CD4-positive, alpha-beta T cell (primary cell): ENCODE results near the gene LUZP4. TPM values are rescaled to one million over a fixed set of nuclear protein-coding genes. Genes with fewer than 3 reads are reported as not detected.

Experiments
- ATAC-seq: fragments of 200-7000 bp; cut with Tn5 transposase; one replicate; pipeline ENCODE4 v1.10.0; 2022; ENCODE audit warnings: mild to moderate bottlenecking; ENCODE audit not compliant: poor library complexity
- CTCF ChIA-PET: fragments of 350-600 bp; sonication (Branson Sonifier 250); formaldehyde crosslinking; loops from one replicate; lab custom pipeline; 2021; ENCODE audit warnings: antibody characterized with exemption, inconsistent platforms; lab: Charles Lee
- POLR2A ChIA-PET: fragments of 350-600 bp; sonication (Branson Sonifier 250); formaldehyde crosslinking; loops from one replicate; lab custom pipeline; 2021; ENCODE audit warnings: antibody characterized with exemption, inconsistent platforms; lab: Charles Lee
- DNase-seq, 14 experiments: peaks; one replicate each; pipeline ENCODE4 v3.0.0-alpha.2; 2013 to 2020; ENCODE audit warnings: mixed read lengths in 2 of 14
- H3K27ac ChIP-seq, 2 donors: one replicate each; pipeline versions ENCODE4 v1.5.1 to v1.7.0; 2013; ENCODE audit warnings: low read length in 2 of 2, low read depth in 1 of 2, mild to moderate bottlenecking in 1 of 2
- H3K27me3 ChIP-seq, 2 experiments: 1 replicate in 1 of 2; 2 replicates in 1 of 2; pipeline versions ENCODE4 v1.6.1 to v1.7.0; 2013; ENCODE audit warnings: low read length in 2 of 2, control low read depth in 1 of 2, mild to moderate bottlenecking in 1 of 2, moderate library complexity in 1 of 2; ENCODE audit not compliant: insufficient read depth in 2 of 2, control insufficient read depth in 1 of 2
- H3K36me3 ChIP-seq: one replicate; pipeline ENCODE4 v1.6.1; 2013; ENCODE audit warnings: low read length, control low read depth; ENCODE audit not compliant: insufficient read depth
- H3K4me1 ChIP-seq: one replicate; pipeline ENCODE4 v1.6.1; 2013; ENCODE audit warnings: low read length, control low read depth; ENCODE audit not compliant: insufficient read depth
- H3K4me3 ChIP-seq: one replicate; pipeline ENCODE4 v1.5.1; 2013; ENCODE audit warnings: mild to moderate bottlenecking, low read length, moderate library complexity
- H3K9me3 ChIP-seq, 2 experiments: 1 replicate in 1 of 2; 2 replicates in 1 of 2; pipeline versions ENCODE4 v1.6.1 to v1.7.0; 2013; ENCODE audit warnings: low read length in 2 of 2, mild to moderate bottlenecking in 2 of 2, control low read depth in 1 of 2, moderate library complexity in 1 of 2; ENCODE audit not compliant: control insufficient read depth in 1 of 2, insufficient read depth in 1 of 2
- H3K27ac Mint-ChIP-seq: one replicate; pipeline ENCODE4 v1.8.0; 2020; ENCODE audit warnings: mixed read lengths
- H3K27me3 Mint-ChIP-seq: one replicate; pipeline ENCODE4 v1.8.0; 2021; ENCODE audit warnings: mixed read lengths
- H3K36me3 Mint-ChIP-seq: one replicate; pipeline ENCODE4 v1.8.0; 2021; ENCODE audit warnings: low read depth, mixed read lengths
- H3K4me1 Mint-ChIP-seq: one replicate; pipeline ENCODE4 v1.8.0; 2021; ENCODE audit warnings: low read depth, mixed read lengths
- H3K4me3 Mint-ChIP-seq: one replicate; pipeline ENCODE4 v1.8.0; 2020; ENCODE audit warnings: mild to moderate bottlenecking, mixed read lengths
- H3K9me3 Mint-ChIP-seq: one replicate; pipeline ENCODE4 v1.8.0; 2020; ENCODE audit warnings: mixed read lengths
- CTCF ChIP-seq: fragments of 200-600 bp; IDR thresholded peaks from one replicate; pipeline ENCODE4 v1.8.0; 2022; ENCODE audit warnings: antibody characterized with exemption, mild to moderate bottlenecking
- intact Hi-C, 2 experiments: fragments of 100-400 bp; cut with DNase I in 1 of 2; cut with micrococcal nuclease in 1 of 2; formaldehyde crosslinking; loops; one replicate each; pipeline versions ENCODE4 v1.15.1 to v1.9.0; 2023 to 2025; cut with DNase I, micrococcal nuclease
- polyA plus RNA-seq, 2 donors: library from polyadenylated mRNA; unstranded; fragments of 120-200 nt; gene quantifications; one replicate each; pipeline ENCODE4 v1.2.1, GENCODE V29; 2013
- total RNA-seq, 174 experiments: library from RNA in 2 of 174; stranded (reverse) in 2 of 174; gene quantifications; one replicate each; pipeline ENCODE4 v1.2.3 and lab custom pipeline; 2021 to 2026

LUZP4 gene
- total RNA-seq (not detected), total RNA-seq (lab: John Stamatoyannopoulos, UW) (0 to 0.08 (median 0) reads per million in 172 experiments)
- not detected for polyA plus RNA-seq (2013, experiment 1 of 2)
- polyA plus RNA-seq (2013, experiment 2 of 2), result not detected

- no peak within 1 kb of the TSS for H3K4me3 Mint-ChIP-seq
- intact Hi-C loops, result no loop called here
- H3K27ac Mint-ChIP-seq, result no peak within 1 kb of the TSS
- Histone ChIP-seq H3K9me3 (peaks cover 0 to 15% of the 10 kb centered on the region in 2 experiments), H3K27ac (no peak within 1 kb of the TSS), H3K4me1 (no peaks in the 10 kb centered on the region), H3K27me3 (no peaks in the 10 kb centered on the region), H3K4me3 (no peak within 1 kb of the TSS), H3K36me3 (no peaks in the 10 kb centered on the region)
- H3K36me3 Mint-ChIP-seq, result no peaks in the 10 kb centered on the region
- ChIA-PET POLR2A (no interaction called here), CTCF (no interaction called here)
- no peaks in the 10 kb centered on the region for H3K9me3 Mint-ChIP-seq
- no peaks in the 10 kb centered on the region for H3K27me3 Mint-ChIP-seq
- no peak for ATAC-seq
- no peak for DNase-seq
- H3K4me1 Mint-ChIP-seq, result no peaks in the 10 kb centered on the region
- no peak for TF ChIP-seq CTCF
Observed at GRCh38 chrX:115289465-115289864, at the start of gene LUZP4. LUZP4 (plus strand) TSS chrX:115289715; CDS start chrX:115289760, 45 bp downstream.

- no peak overlapping the region for H3K4me3 ChIP-seq
- Mint-ChIP-seq H3K27ac (no peak overlapping the region), H3K9me3 (no peaks in the 10 kb centered on the region), H3K36me3 (no peaks in the 10 kb centered on the region), H3K4me3 (no peak overlapping the region), H3K27me3 (no peaks in the 10 kb centered on the region), H3K4me1 (no peaks in the 10 kb centered on the region)
- no peak for ATAC-seq
- no peaks in the 10 kb centered on the region for H3K36me3 ChIP-seq
- no peak for DNase-seq
- H3K27ac ChIP-seq, result no peak overlapping the region
- POLR2A ChIA-PET, result no interaction called here
- H3K9me3 ChIP-seq, result no peaks in the 10 kb centered on the region
- H3K4me1 ChIP-seq, result no peaks in the 10 kb centered on the region
- intact Hi-C loops, result no loop called here
- no peaks in the 10 kb centered on the region for H3K27me3 ChIP-seq
- CTCF ChIA-PET, result no interaction called here
- TF ChIP-seq CTCF, result no peak
Observed at GRCh38 chrX:115251458-115252233, 37.9 kb upstream of the LUZP4 start.

GRCh38 chrX:115255003-115255402, 34.5 kb upstream of the LUZP4 start:
- H3K27me3 Mint-ChIP-seq, result no peaks in the 10 kb centered on the region
- no peaks in the 10 kb centered on the region for H3K36me3 ChIP-seq
- DNase-seq, result no peak
- CTCF ChIA-PET, result no interaction called here
- intact Hi-C loops, result no loop called here
- no peak for ATAC-seq
- H3K27me3 ChIP-seq, result no peaks in the 10 kb centered on the region
- POLR2A ChIA-PET, result no interaction called here
- no peak overlapping the region for H3K4me3 ChIP-seq
- no peak for TF ChIP-seq CTCF
- peaks cover 2% of the 10 kb centered on the region for H3K9me3 Mint-ChIP-seq
- H3K4me3 Mint-ChIP-seq, result no peak overlapping the region
- no peak overlapping the region for H3K27ac ChIP-seq
- H3K9me3 ChIP-seq, result no peaks in the 10 kb centered on the region
- no peaks in the 10 kb centered on the region for H3K36me3 Mint-ChIP-seq
- no peak overlapping the region for H3K27ac Mint-ChIP-seq
- no peaks in the 10 kb centered on the region for H3K4me1 ChIP-seq
- H3K4me1 Mint-ChIP-seq, result no peaks in the 10 kb centered on the region
